GM18867 (cell line): Measurements from ENCODE around the gene NIPAL3.
"Not testable (repeated sequence)": the region's sequence is repeated elsewhere in the genome, so short reads cannot be mapped to it uniquely, and the experiment has no call there.

Experiments
- ATAC-seq: cut with Tn5 transposase; IDR thresholded peaks from one replicate; pipeline ENCODE4 v1.9.1; 2021; ENCODE audit warnings: mild to moderate bottlenecking, moderate library complexity; ENCODE audit not compliant: unreplicated experiment

NIPAL3 gene

GRCh38 chr1:24507405-24507804 is 91.8 kb downstream of the NIPAL3 start:
- ATAC-seq = no peak

GRCh38 chr1:24508911-24509310 is 93.3 kb downstream of the NIPAL3 start:
- ATAC-seq = no peak

- ATAC-seq = no peak
These were observed 98.1 kb downstream of the NIPAL3 start for GRCh38 chr1:24513706-24514105.

GRCh38 chr1:24514946-24515345 is 99.3 kb downstream of the NIPAL3 start:
- no peak for ATAC-seq

- not testable (repeated sequence) for ATAC-seq
These were observed 100.1 kb downstream of the NIPAL3 start for GRCh38 chr1:24515671-24516209.

GRCh38 chr1:24516506-24516905 is 100.9 kb downstream of the NIPAL3 start:
- ATAC-seq = no peak

GRCh38 chr1:24517898-24518297 is 102.3 kb downstream of the NIPAL3 start:
- no peak for ATAC-seq

GRCh38 chr1:24520282-24520681 is 104.7 kb downstream of the NIPAL3 start:
- not testable (repeated sequence) for ATAC-seq
